ENCODE data around the gene PLAU. TPM values are rescaled to one million over a fixed set of nuclear protein-coding genes. Genes with fewer than 3 reads are reported as not detected.
A peak's percentile ranks its signal among the peaks of the same experiment; 100 is the strongest.

PLAU gene
- total and polyA plus RNA-seq, 2 of the 4 experiments (the other 2 are of a cell fraction) = 123 to 283 TPM

- intact Hi-C loops (cut with micrococcal nuclease) (loop anchor here (1.0 to 2.0 kb wide), 3 partner anchors 20 to 347 kb away; partner anchors contain the start of gene VCL), in situ Hi-C loops (cut with MboI; ENCODE audit: low sequenced_read_pairs) (loop anchor here (5.0 kb wide), 2 partner anchors 50 to 195 kb away; no protein-coding TSS in a partner anchor), dilution Hi-C loops (cut with HindIII; ENCODE audit: low sequenced_read_pairs, unreplicated experiment) (no loop called here)
- Histone ChIP-seq H3K9ac (ENCODE audit: low read depth, low read length) (peak overlapping the region; percentile 73), H2AK5ac (ENCODE audit: low read depth, low read length) (peak overlapping the region; percentile 96), H4K5ac (ENCODE audit: low read depth, low read length) (peak overlapping the region; percentile 89), H2BK15ac (ENCODE audit: low read depth, low read length) (peak overlapping the region; percentile 87), H4K91ac (ENCODE audit: insufficient read depth, low read depth, low read length) (peak overlapping the region; percentile 98), H3K4me1 (ENCODE audit: control insufficient read depth, insufficient read depth, low read length) (peaks cover 35% of the 10 kb centered on the region), H3K27ac (ENCODE audit: insufficient read depth, low read length) (peak overlapping the region; percentile 88), H4K20me1 (ENCODE audit: insufficient read depth, low read length) (no peaks in the 10 kb centered on the region; the same call in 1 of the 2 replicates), H3K4me3 (ENCODE audit: insufficient read depth, low read depth, low read length) (no peak overlapping the region), H3K9me1 (ENCODE audit: insufficient read depth, low read length) (peaks cover 18% of the 10 kb centered on the region), H3K79me1 (ENCODE audit: low read depth in 1 of 2, low read length in 2 of 2) (peaks cover 6 to 37% of the 10 kb centered on the region in 2 experiments; a peak in 3 of 4 replicates), H2BK20ac (ENCODE audit: low read depth, low read length) (peak overlapping the region; percentile 99), H4K8ac (ENCODE audit: low read depth in 2 of 2, low read length in 2 of 2) (peak overlapping the region; percentile 85 to 95), H3K56ac (ENCODE audit: extremely low read depth, insufficient read depth, low read length) (peak overlapping the region; percentile 98), H2AK9ac (replicated peaks; ENCODE audit: low read depth, low read length, poor library complexity) (peak overlapping the region; percentile 97), H3K36me3 (ENCODE audit: control insufficient read depth, insufficient read depth, low read length) (no peaks in the 10 kb centered on the region), H3K4ac (ENCODE audit: low read depth, low read length) (peak overlapping the region; percentile 99), H3K23ac (ENCODE audit: low read depth, low read length) (peak overlapping the region; percentile 97), H2BK120ac (ENCODE audit: low read depth, low read length) (peak overlapping the region; percentile 99), H3K4me2 (ENCODE audit: low read depth, low read length) (peak overlapping the region; percentile 53), H2BK5ac (ENCODE audit: low read depth, low read length, poor library complexity, severe bottlenecking) (peak overlapping the region; percentile 96), H3K18ac (ENCODE audit: low read depth, low read length) (peak overlapping the region; percentile 71), H3K14ac (replicated peaks; ENCODE audit: low read depth, low read length) (peak overlapping the region; percentile 96), H2AFZ (replicated peaks; ENCODE audit: low read length, poor library complexity) (peak overlapping the region; percentile 80), H3K27me3 (ENCODE audit: control insufficient read depth, insufficient read depth, low read length) (no peaks in the 10 kb centered on the region), H3K9me3 (ENCODE audit: control insufficient read depth, insufficient read depth, low read length) (no peaks in the 10 kb centered on the region)
- ChIA-PET CTCF (interaction anchor here (0.6 to 5.0 kb wide), 7 partner anchors 18 to 223 kb away, joined by 3 to 38 read pairs (median 5); partner anchors contain the start of gene PLAU), POLR2A (ENCODE audit: unreplicated experiment) (interaction anchor here (0.6 to 4.9 kb wide), 10 partner anchors 11 to 113 kb away, joined by 3 to 34 read pairs (median 6); partner anchors contain the start of gene PLAU)
- TF ChIP-seq RAD21 (IDR thresholded peaks at IDR 0.05; ENCODE audit: low read length) (peak; percentile 25), MXI1 (IDR thresholded peaks at IDR 0.05; ENCODE audit: borderline replicate concordance, low read depth, low read length) (no peak), SMC3 (IDR thresholded peaks at IDR 0.05; ENCODE audit: low read depth, low read length) (peak; percentile 30), MAFK (IDR thresholded peaks at IDR 0.05; ENCODE audit: low read depth, low read length) (peak; percentile 26; the same call in 1 of the 2 replicates), FOS (IDR thresholded peaks at IDR 0.05; ENCODE audit: low read depth, low read length) (peak; percentile 46), ELK1 (IDR thresholded peaks at IDR 0.05; ENCODE audit: borderline replicate concordance, low read depth, low read length) (no peak), CHD1 (IDR thresholded peaks at IDR 0.05; ENCODE audit: low read depth, low read length) (peak; percentile 56; the same call in 1 of the 2 replicates), BHLHE40 (IDR thresholded peaks at IDR 0.05; ENCODE audit: low read depth, low read length) (peak; percentile 19; the same call in 1 of the 2 replicates), MAZ (IDR thresholded peaks at IDR 0.05; ENCODE audit: borderline replicate concordance, low read depth, low read length) (peak; percentile 53; the same call in 1 of the 2 replicates)
- BruUV-seq (replicated peaks) = no TSS peak
- peak; percentile 63 for ATAC-seq (ENCODE audit: low read depth)
- 0% methylated on average over 2 of the region's 12 CpGs; no CpG with 5 or more reads in 1 of the 2 experiments for WGBS, 2 experiments (ENCODE audit: extremely low coverage in 2 of 2, insufficient read length in 1 of 2)
- peak; percentile 86 for DNase-seq
Observed at GRCh38 chr10:73887294-73888039, 23.5 kb upstream of the PLAU start.
